GM19438 (cell line): ENCODE results near the gene BSDC1.
"Not testable (repeated sequence)": the region's sequence is repeated elsewhere in the genome, so short reads cannot be mapped to it uniquely, and the experiment has no call there.

Experiments
- ATAC-seq: cut with Tn5 transposase; IDR thresholded peaks from one replicate; pipeline ENCODE4 v1.9.1; 2021; ENCODE audit warnings: low read depth; ENCODE audit not compliant: unreplicated experiment

BSDC1 gene

GRCh38 chr1:32394141-32394889 is at the start of gene BSDC1:
Gene BSDC1 (minus strand): TSS chr1:32394441. CDS start chr1:32394414, 27 bp downstream.
- ATAC-seq: peak; percentile 97

GRCh38 chr1:32441467-32441866 is 47.2 kb upstream of the BSDC1 start:
- ATAC-seq: not testable (repeated sequence)

- not testable (repeated sequence) for ATAC-seq
Observed at GRCh38 chr1:32438777-32439176, 44.5 kb upstream of the BSDC1 start.

- no peak for ATAC-seq
Observed at GRCh38 chr1:32438136-32438535, 43.9 kb upstream of the BSDC1 start.

GRCh38 chr1:32431736-32432400 is 37.6 kb upstream of the BSDC1 start:
- ATAC-seq: no peak

GRCh38 chr1:32427264-32427963 is 33.2 kb upstream of the BSDC1 start:
- no peak for ATAC-seq

GRCh38 chr1:32426489-32427255 is 32.4 kb upstream of the BSDC1 start:
- ATAC-seq: no peak

- no peak for ATAC-seq
Observed at GRCh38 chr1:32421775-32422174, 27.5 kb upstream of the BSDC1 start.

- no peak for ATAC-seq
Observed at GRCh38 chr1:32414186-32414886, 20.1 kb upstream of the BSDC1 start.

- no peak for ATAC-seq
Observed at GRCh38 chr1:32413507-32414185, 19.4 kb upstream of the BSDC1 start.

- ATAC-seq: no peak
Observed at GRCh38 chr1:32411261-32411660, 17.0 kb upstream of the BSDC1 start.

- no peak for ATAC-seq
Observed at GRCh38 chr1:32406629-32407111, 12.4 kb upstream of the BSDC1 start.

GRCh38 chr1:32405672-32406467 is 11.6 kb upstream of the BSDC1 start:
- ATAC-seq: no peak

GRCh38 chr1:32404946-32405345 is 10.7 kb upstream of the BSDC1 start:
- ATAC-seq: no peak

GRCh38 chr1:32400876-32401631 is 6.8 kb upstream of the BSDC1 start:
- ATAC-seq: no peak

GRCh38 chr1:32399843-32400242 is 5.6 kb upstream of the BSDC1 start:
- no peak for ATAC-seq

GRCh38 chr1:32398401-32398800 is 4.2 kb upstream of the BSDC1 start:
- ATAC-seq: no peak

- ATAC-seq: not testable (repeated sequence)
Observed at GRCh38 chr1:32396524-32396923, 2.3 kb upstream of the BSDC1 start.
